Brain pericyte (primary cell): ENCODE measurements around the gene STX10.
A peak's percentile ranks its signal among the peaks of the same experiment; 100 is the strongest.
"Not testable (repeated sequence)": the region's sequence is repeated elsewhere in the genome, so short reads cannot be mapped to it uniquely, and the experiment has no call there.

Source experiments
- DNase-seq: peaks from one replicate; pipeline ENCODE4 v3.0.0-alpha.2; 2012; ENCODE audit warnings: low read depth, low spot score

Gene STX10

DNA sequence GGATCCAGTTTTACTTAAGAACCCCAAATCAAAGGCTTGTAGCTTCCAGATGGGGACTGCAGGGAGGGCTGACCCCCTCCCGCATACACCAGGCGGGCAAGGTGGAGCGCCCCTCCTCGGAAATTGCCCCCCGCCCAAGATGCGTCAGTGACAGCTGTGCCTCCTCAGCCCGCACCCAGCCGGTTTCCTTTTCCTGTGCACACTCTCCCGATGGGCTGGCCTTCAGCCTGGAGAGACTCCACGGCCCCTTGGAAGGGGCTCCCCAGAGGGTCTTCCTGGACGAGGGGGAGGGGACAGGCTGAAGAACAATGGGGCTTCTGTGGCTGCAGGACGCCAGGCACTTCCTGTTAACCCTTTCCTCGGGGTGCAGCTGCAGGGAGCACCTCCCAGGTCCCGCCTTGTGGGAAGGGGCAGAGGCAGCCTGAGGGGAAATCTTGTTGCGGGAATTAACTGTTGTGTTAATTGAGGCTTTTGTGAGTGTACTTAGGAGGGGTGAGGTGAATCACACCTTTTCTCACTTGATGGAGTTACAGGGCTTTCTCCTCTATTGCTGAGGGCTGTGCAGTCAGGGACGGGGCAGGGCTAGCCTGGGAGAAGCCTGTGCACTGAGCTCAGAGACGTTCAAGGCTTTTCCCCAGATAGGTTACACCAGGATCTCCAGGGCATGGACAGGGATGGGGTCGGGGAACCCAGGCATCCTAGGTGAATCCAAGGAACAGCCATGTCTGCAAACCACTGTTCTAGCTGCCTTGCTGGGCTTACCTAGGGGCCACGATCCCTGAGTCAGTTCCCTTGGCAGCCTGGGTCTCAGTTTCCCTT lies 14.4 kb upstream of the STX10 start:
- DNase-seq = no peak

GRCh38 chr19:13163609-13164342 lies 13.6 kb upstream of the STX10 start:
- DNase-seq = no peak

DNA sequence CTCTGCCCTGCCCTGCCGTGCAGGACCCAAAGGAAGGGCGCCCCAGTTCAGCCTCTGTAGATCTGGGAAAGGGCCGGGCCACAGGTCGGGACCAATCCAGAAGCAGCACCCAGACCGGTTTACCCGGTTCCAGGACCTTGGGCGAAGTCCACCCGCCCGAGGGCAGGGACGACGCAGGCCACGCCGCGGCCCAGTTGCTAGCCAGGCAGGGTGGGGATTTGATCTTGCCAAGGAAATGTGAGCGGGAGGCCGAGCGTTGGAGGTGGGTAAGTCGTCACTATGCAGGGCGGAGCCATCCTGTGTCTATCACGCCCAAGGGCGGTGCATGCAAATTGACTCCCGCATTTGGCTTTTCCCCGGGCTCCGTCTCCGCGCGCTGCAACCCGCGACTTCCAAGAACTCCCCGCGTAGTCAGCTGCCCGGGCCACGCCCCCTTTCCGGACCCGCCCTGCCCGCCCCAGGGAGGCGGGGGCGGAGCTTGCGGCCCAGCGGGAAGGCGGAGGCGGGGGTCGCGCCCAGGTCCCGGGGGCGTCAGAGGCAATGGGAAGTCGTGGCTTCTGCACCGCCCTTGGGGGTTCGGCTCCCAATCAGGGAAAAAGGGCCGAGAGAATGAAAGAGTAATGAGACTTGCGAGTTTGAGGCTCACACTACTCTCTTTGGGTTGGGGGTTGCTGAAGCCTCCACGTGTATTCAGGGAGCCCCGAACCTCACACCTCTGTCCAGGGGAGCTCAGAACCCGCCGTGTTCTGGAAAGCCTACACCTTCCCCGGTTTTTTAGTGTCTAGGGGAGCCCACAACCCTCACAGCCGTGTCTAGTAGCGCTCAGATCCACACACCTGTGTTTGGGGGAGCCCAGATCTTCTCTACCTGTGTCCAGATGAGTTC lies 12.8 kb upstream of the STX10 start:
- no peak for DNase-seq

DNA sequence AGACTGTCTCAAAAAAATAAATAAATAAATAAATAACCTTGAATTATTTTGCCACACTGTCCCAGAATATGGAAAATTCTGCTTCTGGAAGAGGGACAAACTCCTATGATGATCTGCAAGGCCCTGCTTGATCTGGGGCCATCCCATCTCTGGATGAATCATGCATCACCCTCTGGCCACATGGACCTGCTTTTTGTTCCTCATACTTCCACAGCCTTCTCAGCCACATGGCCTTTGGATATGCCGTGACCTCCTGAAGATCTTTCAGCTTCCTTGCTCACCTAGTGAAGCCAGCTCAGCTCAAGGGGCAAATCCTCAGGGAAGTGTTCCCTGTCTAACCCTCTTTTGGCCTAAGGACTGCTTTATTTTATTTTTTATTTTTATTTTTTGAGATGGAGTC lies 10.4 kb upstream of the STX10 start:
- no peak for DNase-seq

- DNase-seq = no peak
Observed at GRCh38 chr19:13159713-13160112, 9.5 kb upstream of the STX10 start.

GRCh38 chr19:13155472-13156359 lies 5.5 kb upstream of the STX10 start:
- DNase-seq = no peak

- DNase-seq = no peak
Observed at GRCh38 chr19:13154911-13155471, 4.8 kb upstream of the STX10 start.

GRCh38 chr19:13154241-13154778 lies 4.1 kb upstream of the STX10 start:
- no peak for DNase-seq

GRCh38 chr19:13153569-13154240 lies 3.5 kb upstream of the STX10 start:
- no peak for DNase-seq

DNA sequence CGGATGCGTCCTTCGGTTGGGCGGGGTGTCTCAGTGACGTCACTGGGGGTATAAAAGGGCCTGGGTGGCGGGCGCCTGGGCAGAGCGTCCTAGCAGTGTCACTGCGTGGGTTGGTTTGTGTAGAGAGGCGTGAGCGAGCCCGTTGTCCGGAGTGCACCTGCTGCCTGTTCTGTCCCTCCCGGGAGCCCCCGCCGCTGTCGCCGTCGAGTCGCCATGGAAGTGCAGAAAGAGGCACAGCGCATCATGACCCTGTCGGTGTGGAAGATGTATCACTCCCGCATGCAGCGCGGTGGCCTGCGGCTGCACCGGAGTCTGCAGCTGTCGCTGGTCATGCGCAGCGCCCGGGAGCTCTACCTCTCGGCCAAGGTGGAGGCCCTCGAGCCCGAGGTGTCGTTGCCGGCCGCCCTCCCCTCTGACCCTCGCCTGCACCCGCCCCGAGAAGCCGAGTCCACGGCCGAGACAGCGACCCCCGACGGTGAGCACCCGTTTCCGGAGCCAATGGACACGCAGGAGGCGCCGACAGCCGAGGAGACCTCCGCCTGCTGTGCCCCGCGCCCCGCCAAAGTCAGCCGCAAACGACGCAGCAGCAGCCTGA lies 2.9 kb upstream of the STX10 start:
- peak; percentile 82 for DNase-seq

- no peak for DNase-seq
Observed at GRCh38 chr19:13152356-13152973, 2.3 kb upstream of the STX10 start.

- peak; percentile 90 for DNase-seq
Observed at GRCh38 chr19:13151605-13152355, 1.6 kb upstream of the STX10 start.

- no peak for DNase-seq
Observed at GRCh38 chr19:13150931-13151604, 893 bp upstream of the STX10 start.

DNA sequence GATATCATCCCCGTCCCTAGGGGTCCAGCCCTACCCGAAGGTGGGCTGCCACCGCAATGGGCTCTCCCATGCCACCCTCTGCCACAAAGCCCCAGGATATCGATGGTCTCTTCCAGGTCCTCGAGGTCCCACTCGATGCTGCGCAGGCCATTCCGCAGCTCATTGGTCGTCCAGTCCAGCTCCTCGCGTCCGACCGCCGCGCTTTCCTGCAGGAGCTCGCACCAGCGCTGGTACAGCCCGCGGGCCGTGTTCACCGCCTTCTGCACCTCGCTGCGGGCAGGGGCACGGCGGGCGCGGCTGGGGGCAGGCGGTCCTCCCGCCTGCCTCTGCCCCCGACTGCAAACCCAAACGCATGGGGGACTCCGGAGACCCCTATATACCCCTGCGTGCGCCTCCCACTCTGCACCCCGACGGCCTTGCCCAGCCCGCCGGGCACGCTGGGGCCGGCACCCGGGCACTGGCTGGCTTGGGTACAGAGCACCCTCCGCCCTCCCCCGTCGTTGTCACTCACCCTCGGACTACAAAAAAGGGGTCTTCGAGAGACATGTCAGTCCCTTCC lies 468 bp downstream of the STX10 start:
- DNase-seq = no peak

GRCh38 chr19:13149173-13149627 lies 975 bp downstream of the STX10 start:
- not testable (repeated sequence) for DNase-seq

DNA sequence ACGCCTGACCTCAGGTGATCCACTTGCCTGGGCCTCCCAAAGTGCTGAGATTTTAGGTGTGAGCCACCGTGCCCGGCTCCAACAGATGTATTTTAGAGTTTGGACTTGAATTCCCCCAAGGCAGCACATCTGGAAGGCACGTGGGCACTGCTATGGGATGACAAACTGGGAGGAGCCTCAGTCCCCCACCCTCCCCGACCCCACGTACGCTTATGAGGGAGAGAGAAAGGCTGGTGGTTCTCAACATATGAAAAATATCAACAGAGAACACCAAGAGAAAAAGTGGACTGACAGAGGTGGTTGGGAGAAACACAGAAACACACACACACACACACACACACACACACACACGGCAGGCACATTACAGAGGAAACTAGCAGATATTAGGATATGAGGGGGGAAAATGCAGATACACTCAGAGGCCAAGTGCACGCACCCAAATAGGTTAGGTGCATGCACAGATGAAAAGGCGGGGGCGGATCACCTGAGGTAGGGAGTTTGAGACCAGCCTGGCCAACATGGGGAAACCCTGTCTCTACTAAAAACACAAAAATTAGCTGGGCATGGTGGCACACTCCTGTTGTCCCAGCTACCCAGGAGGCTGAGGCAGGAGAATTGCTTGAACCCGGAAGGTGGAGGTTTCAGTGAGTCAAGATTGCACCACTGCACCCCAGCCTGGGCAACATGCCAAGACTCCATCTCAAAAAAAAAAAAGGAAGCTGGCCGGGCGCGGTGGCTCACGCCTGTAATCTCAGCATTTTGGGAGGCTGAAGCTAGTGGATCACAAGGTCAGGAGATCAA lies 3.2 kb downstream of the STX10 start:
- DNase-seq = no peak
